Activated T-helper 2 cell treated with anti-CD3 and anti-CD28 coated beads, Interferon-gamma antibody, Interleukin-2, Interleukin-4, amounts not matched to agents 10 μg/mL and 5 μg/mL and 100 μg/mL, durations not matched to agents 14 hours and 24 hours and 36 hours (primary cell): Measurements from ENCODE around the gene PDE6C. TPM values are rescaled to one million over a fixed set of nuclear protein-coding genes. Genes with fewer than 3 reads are reported as not detected.

Source experiments
- DNase-seq: peaks from one replicate; pipeline ENCODE4 v3.0.0; 2021; ENCODE audit warnings: low spot score
- H3K27ac Mint-ChIP-seq: one replicate; pipeline ENCODE4 v1.8.0; 2021; ENCODE audit warnings: mixed read lengths
- H3K27me3 Mint-ChIP-seq: one replicate; pipeline ENCODE4 v1.8.0; 2021; ENCODE audit warnings: low read depth, mixed read lengths
- H3K36me3 Mint-ChIP-seq: one replicate; pipeline ENCODE4 v1.8.0; 2021; ENCODE audit warnings: low read depth, mixed read lengths
- H3K4me1 Mint-ChIP-seq: one replicate; pipeline ENCODE4 v1.8.0; 2021; ENCODE audit warnings: low read depth, mixed read lengths
- H3K4me3 Mint-ChIP-seq: one replicate; pipeline ENCODE4 v1.8.0; 2021; ENCODE audit warnings: low read depth, mild to moderate bottlenecking, moderate library complexity, mixed read lengths
- H3K9me3 Mint-ChIP-seq: one replicate; pipeline ENCODE4 v1.8.0; 2021; ENCODE audit warnings: mixed read lengths
- intact Hi-C: fragments of 100-400 bp; cut with micrococcal nuclease; formaldehyde crosslinking; loops from one replicate; pipeline ENCODE4 v1.15.1; 2023
- total RNA-seq: library from RNA; stranded (reverse); gene quantifications from 2 replicates; pipeline ENCODE4 v1.2.3, GENCODE V29; 2022

The PDE6C gene
- total RNA-seq = not detected in 2 replicates

- H3K4me1 Mint-ChIP-seq = no peaks in the 10 kb centered on the region
- H3K9me3 Mint-ChIP-seq = no peaks in the 10 kb centered on the region
- DNase-seq = no peak
- H3K4me3 Mint-ChIP-seq = no peak within 1 kb of the TSS
- no peaks in the 10 kb centered on the region for H3K36me3 Mint-ChIP-seq
- intact Hi-C loops = no loop called here
- H3K27me3 Mint-ChIP-seq = peaks cover 6% of the 10 kb centered on the region
- H3K27ac Mint-ChIP-seq = no peak within 1 kb of the TSS
Observed at GRCh38 chr10:93612311-93612710, at the start of gene PDE6C. Gene PDE6C (plus strand): TSS chr10:93612537. CDS start chr10:93612726, 189 bp downstream.

- intact Hi-C loops = loop anchor here (10.0 kb wide), 1 partner anchor 501 kb away; the partner anchor contains the start of gene CYP26C1
- Mint-ChIP-seq H3K4me1 (no peaks in the 10 kb centered on the region), H3K27ac (no peak overlapping the region), H3K27me3 (peaks cover 44% of the 10 kb centered on the region), H3K36me3 (no peaks in the 10 kb centered on the region), H3K4me3 (no peak overlapping the region), H3K9me3 (no peaks in the 10 kb centered on the region)
- DNase-seq = no peak
Observed at GRCh38 chr10:93565446-93565845, 46.9 kb upstream of the PDE6C start.

- no peak for DNase-seq
- Mint-ChIP-seq H3K4me1 (no peaks in the 10 kb centered on the region), H3K27ac (no peak within 1 kb of the TSS), H3K4me3 (no peak within 1 kb of the TSS), H3K27me3 (peaks cover 56% of the 10 kb centered on the region), H3K9me3 (no peaks in the 10 kb centered on the region), H3K36me3 (no peaks in the 10 kb centered on the region)
- intact Hi-C loops = loop anchor here (10.0 kb wide), 1 partner anchor 502 kb away; the partner anchor contains the start of gene CYP26C1
Observed at GRCh38 chr10:93566435-93567276, 45.7 kb upstream of the PDE6C start, which contains the start of gene FFAR4. Gene FFAR4 (plus strand): TSS chr10:93566665. CDS start chr10:93566721, 56 bp downstream.

GRCh38 chr10:93567277-93568104, 44.8 kb upstream of the PDE6C start:
- Mint-ChIP-seq H3K27ac (no peak overlapping the region), H3K36me3 (no peaks in the 10 kb centered on the region), H3K9me3 (no peaks in the 10 kb centered on the region), H3K27me3 (peaks cover 64% of the 10 kb centered on the region), H3K4me1 (no peaks in the 10 kb centered on the region), H3K4me3 (no peak overlapping the region)
- intact Hi-C loops = loop anchor here (10.0 kb wide), 1 partner anchor 503 kb away; the partner anchor contains the start of gene CYP26C1
- no peak for DNase-seq

- Mint-ChIP-seq H3K9me3 (no peaks in the 10 kb centered on the region), H3K4me1 (no peaks in the 10 kb centered on the region), H3K4me3 (no peak overlapping the region), H3K36me3 (no peaks in the 10 kb centered on the region), H3K27ac (no peak overlapping the region), H3K27me3 (peaks cover 69% of the 10 kb centered on the region)
- DNase-seq = no peak
- intact Hi-C loops = loop anchor here (10.0 kb wide), 1 partner anchor 503 kb away; the partner anchor contains the start of gene CYP26C1
Observed at GRCh38 chr10:93568105-93568390, 44.3 kb upstream of the PDE6C start.

GRCh38 chr10:93570383-93570782, 42.0 kb upstream of the PDE6C start:
- Mint-ChIP-seq H3K27me3 (peaks cover 77% of the 10 kb centered on the region), H3K4me3 (no peak overlapping the region), H3K4me1 (peaks cover 5% of the 10 kb centered on the region), H3K9me3 (no peaks in the 10 kb centered on the region), H3K36me3 (no peaks in the 10 kb centered on the region), H3K27ac (no peak overlapping the region)
- intact Hi-C loops = no loop called here
- no peak for DNase-seq

GRCh38 chr10:93572606-93573005, 39.7 kb upstream of the PDE6C start:
- intact Hi-C loops = no loop called here
- H3K27ac Mint-ChIP-seq = no peak overlapping the region
- no peak for DNase-seq
- no peak overlapping the region for H3K4me3 Mint-ChIP-seq
- no peaks in the 10 kb centered on the region for H3K9me3 Mint-ChIP-seq
- H3K27me3 Mint-ChIP-seq = peaks cover 67% of the 10 kb centered on the region
- H3K4me1 Mint-ChIP-seq = peaks cover 5% of the 10 kb centered on the region
- no peaks in the 10 kb centered on the region for H3K36me3 Mint-ChIP-seq

- DNase-seq = no peak
- Mint-ChIP-seq H3K27me3 (peaks cover 60% of the 10 kb centered on the region), H3K27ac (no peak overlapping the region), H3K4me1 (peaks cover 5% of the 10 kb centered on the region), H3K4me3 (no peak overlapping the region), H3K9me3 (no peaks in the 10 kb centered on the region), H3K36me3 (no peaks in the 10 kb centered on the region)
- intact Hi-C loops = no loop called here
Observed at GRCh38 chr10:93573051-93573909, 39.1 kb upstream of the PDE6C start.

GRCh38 chr10:93573924-93574323, 38.4 kb upstream of the PDE6C start:
- intact Hi-C loops = no loop called here
- Mint-ChIP-seq H3K4me1 (peaks cover 5% of the 10 kb centered on the region), H3K36me3 (no peaks in the 10 kb centered on the region), H3K4me3 (no peak overlapping the region), H3K9me3 (no peaks in the 10 kb centered on the region), H3K27me3 (peaks cover 54% of the 10 kb centered on the region), H3K27ac (no peak overlapping the region)
- no peak for DNase-seq

- Mint-ChIP-seq H3K4me1 (peaks cover 5% of the 10 kb centered on the region), H3K36me3 (no peaks in the 10 kb centered on the region), H3K27ac (no peak overlapping the region), H3K9me3 (no peaks in the 10 kb centered on the region), H3K4me3 (no peak overlapping the region), H3K27me3 (peaks cover 36% of the 10 kb centered on the region)
- intact Hi-C loops = no loop called here
- DNase-seq = no peak
Observed at GRCh38 chr10:93576888-93577287, 35.4 kb upstream of the PDE6C start.

- H3K9me3 Mint-ChIP-seq = no peaks in the 10 kb centered on the region
- no peaks in the 10 kb centered on the region for H3K36me3 Mint-ChIP-seq
- no peak overlapping the region for H3K27ac Mint-ChIP-seq
- DNase-seq = no peak
- intact Hi-C loops = no loop called here
- peaks cover 5% of the 10 kb centered on the region for H3K4me1 Mint-ChIP-seq
- no peak overlapping the region for H3K4me3 Mint-ChIP-seq
- peaks cover 29% of the 10 kb centered on the region for H3K27me3 Mint-ChIP-seq
Observed at GRCh38 chr10:93577565-93577964, 34.8 kb upstream of the PDE6C start.

GRCh38 chr10:93579089-93579488, 33.2 kb upstream of the PDE6C start:
- H3K27ac Mint-ChIP-seq = no peak overlapping the region
- H3K9me3 Mint-ChIP-seq = no peaks in the 10 kb centered on the region
- no peak for DNase-seq
- H3K4me3 Mint-ChIP-seq = no peak overlapping the region
- no peaks in the 10 kb centered on the region for H3K4me1 Mint-ChIP-seq
- peaks cover 16% of the 10 kb centered on the region for H3K27me3 Mint-ChIP-seq
- no peaks in the 10 kb centered on the region for H3K36me3 Mint-ChIP-seq
- intact Hi-C loops = no loop called here
